Erythroblast (primary cell): ENCODE results near the gene MAP3K4.
"Not testable (repeated sequence)": the region's sequence is repeated elsewhere in the genome, so short reads cannot be mapped to it uniquely, and the experiment has no call there.

ENCODE experiments used
- DNase-seq, 2 experiments: peaks; one replicate each; lab custom pipeline; 2025; lab: John Stamatoyannopoulos, UW
- GATA1 ChIP-seq: IDR thresholded peaks from 2 replicates; pipeline ENCODE4 v1.6.1; 2011; ENCODE audit warnings: low read depth, mild to moderate bottlenecking, control low read depth, low read length, moderate library complexity
- POLR2A ChIP-seq: IDR thresholded peaks from 2 replicates; pipeline ENCODE4 v1.6.1; 2011; ENCODE audit warnings: mild to moderate bottlenecking, low read length

Gene MAP3K4

DNA sequence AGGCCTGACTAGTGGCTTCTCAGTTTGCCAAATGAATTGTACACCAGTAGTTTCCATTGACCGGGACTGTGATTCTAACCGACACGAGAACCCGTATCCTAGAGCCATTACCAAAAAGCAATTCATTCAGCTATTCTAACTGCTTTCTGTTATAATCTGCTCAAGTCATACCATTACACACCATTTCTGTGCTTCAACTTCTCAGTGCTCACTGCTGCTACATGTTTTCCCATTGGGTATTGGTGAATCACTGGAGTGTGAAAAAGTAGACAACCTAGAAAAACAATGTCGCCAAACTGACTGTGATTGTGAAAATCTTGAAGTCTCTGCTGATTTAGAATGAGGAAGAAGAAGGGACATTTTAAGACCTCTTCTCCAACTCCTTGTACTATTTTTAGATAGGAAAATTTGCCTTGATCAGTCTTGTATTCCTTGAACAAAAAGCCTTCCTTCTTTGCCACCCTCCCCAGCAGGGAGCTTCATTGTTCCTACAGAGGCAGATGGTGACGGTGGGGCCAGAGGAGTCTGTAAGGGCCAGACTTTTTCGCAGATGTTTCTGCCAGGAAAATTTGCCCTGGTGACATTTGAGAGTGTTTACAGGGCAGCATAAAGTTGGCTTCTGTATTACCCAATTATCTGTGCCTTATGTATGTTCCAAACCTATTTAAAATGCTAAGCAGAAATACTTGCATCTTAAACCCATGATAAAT is 31.7 kb upstream of the MAP3K4 start:
- DNase-seq: no peak
- TF ChIP-seq POLR2A: no peak
- TF ChIP-seq GATA1: no peak

DNA sequence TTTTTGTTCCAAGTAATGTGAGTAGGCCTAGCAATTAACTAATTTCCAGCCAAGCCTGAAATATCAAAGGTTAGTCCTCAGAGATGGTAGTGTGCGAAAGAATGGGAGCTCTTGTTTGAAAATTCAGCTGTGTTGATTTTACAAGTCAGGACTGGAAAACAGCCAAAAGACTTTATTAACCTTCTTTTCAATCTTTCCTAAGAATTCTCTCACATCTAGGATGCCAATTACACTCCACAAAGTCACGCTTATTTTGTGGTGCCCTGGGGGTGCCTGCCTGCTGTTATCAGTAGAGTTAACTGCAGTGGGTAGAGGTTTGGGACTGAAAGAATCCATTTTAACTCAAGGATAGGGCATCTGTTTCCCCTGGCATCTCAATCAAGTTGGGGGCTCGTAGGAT is 30.7 kb upstream of the MAP3K4 start:
- DNase-seq: no peak
- TF ChIP-seq POLR2A (no peak), GATA1 (no peak)

DNA sequence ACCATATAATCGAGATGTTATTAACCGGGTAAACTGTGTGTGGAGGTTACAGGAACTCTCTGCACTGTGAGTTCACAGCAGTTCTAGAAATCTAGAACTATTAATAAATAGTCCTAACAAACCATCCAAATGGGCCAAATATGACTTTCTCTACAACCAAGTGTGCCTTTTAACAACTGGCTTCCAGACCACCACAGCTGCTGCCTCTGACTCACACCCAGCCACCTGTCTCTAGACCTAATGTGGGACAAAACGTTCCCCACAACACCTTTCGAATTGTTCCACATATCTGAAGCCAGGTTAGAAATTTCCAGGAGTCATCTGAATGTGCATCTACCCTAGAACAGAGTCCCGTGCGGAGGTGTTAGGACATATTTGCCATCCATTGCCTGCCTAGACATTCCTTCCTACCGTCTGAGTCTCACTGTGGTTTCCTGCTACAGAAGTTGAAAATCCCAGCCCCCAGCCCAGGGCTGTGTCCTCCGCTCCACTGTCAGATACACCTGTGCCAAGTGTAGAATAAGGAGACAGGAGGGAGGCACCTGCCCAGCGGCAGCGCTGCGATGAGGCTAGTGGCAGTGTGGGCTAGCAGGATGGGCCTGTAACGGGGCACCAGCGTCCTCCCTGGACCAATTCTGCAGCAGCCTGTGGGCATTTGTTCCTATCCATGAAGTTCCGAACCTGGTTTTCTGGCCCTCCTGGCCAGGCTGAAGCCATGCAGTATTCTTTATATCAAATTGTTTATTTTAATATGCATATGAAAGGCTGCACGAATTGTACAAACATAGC is 28.5 kb upstream of the MAP3K4 start:
- no peak for DNase-seq
- no peak for TF ChIP-seq GATA1
- no peak for TF ChIP-seq POLR2A

- no peak for DNase-seq
- TF ChIP-seq POLR2A (no peak), GATA1 (no peak)
Measured at GRCh38 chr6:160963651-160964050, 27.9 kb upstream of the MAP3K4 start.

DNA sequence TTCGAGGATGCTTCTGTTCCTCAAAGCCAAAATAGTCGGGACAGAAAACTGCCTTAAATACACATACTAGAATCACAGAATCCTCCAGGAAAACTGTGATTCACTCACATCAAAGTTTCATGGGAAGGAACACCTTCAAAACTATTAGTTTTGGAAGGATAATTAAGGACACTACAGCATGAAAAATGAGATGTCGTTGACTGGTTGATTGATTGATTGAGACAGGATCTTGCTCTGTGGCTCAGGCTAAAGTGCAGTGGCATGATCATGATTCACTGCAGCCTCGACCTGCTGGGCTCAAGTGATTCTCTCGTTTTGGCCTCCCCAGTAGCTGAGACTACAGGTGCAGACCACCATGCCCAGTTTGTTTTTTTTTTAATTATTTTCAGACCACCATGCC is 25.7 kb upstream of the MAP3K4 start:
- DNase-seq: no peak
- TF ChIP-seq GATA1 (no peak), POLR2A (no peak)

DNA sequence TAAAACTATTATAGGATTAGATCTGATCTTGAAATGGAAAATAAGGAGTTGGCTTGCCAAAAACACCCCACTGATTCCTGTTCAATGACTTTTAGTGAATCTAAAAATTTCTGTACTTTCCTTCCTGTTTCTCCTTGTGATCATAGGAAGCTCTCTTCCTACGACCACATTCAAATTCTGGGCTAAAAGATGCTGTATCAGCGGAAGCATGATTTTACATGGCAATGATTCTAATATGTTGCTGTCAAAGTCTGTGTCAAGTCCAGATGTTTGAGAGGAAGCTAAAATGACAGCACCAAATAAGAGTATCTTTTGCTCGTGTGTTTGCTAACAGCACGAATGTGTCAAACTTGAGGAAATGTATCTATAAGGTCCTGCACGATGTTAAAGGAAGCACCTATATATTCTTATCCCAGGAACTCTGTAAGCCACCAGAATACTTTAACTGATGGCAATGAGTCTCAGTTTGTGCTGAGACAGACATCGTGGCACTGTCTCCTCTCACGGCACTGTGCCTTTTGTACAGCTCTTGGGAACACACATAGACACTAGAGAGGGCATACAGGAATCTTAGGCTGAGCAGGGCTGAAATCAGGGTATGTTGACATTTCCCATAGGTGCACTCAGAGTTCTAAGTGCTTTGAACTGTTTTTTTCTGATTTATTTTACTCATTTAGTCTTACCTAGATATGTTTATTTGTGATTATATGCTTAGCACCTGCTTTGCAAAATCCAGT is 24.9 kb upstream of the MAP3K4 start:
- TF ChIP-seq POLR2A (no peak), GATA1 (no peak)

GRCh38 chr6:160967351-160967750 is 24.2 kb upstream of the MAP3K4 start:
- DNase-seq: no peak
- TF ChIP-seq POLR2A (no peak), GATA1 (no peak)

More for the DNA sequence above, 24.9 kb upstream of the MAP3K4 start:
- no peak for DNase-seq

GRCh38 chr6:160967833-160968232 is 23.7 kb upstream of the MAP3K4 start:
- no peak for DNase-seq
- TF ChIP-seq GATA1: no peak
- TF ChIP-seq POLR2A: no peak

DNA sequence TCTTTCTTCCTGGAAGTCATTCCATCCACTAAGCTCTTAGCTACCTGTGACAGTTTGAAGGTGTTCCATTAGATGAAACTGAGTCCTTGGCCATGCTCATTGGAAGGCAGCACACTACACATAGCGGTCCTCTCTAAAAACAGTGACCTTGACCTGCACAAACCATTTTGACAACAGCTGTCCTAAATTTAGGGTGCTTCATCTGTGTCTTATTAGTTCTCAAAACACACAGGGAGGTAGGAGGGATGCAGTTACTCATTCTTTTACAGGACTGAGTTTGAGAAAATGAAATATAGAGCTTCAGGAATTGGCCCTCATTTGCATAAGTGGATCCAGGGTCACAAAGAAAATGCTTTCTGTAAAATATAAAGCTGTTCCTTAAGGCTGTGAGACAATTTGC is 20.4 kb upstream of the MAP3K4 start:
- TF ChIP-seq POLR2A (no peak), GATA1 (no peak)
- DNase-seq: no peak

DNA sequence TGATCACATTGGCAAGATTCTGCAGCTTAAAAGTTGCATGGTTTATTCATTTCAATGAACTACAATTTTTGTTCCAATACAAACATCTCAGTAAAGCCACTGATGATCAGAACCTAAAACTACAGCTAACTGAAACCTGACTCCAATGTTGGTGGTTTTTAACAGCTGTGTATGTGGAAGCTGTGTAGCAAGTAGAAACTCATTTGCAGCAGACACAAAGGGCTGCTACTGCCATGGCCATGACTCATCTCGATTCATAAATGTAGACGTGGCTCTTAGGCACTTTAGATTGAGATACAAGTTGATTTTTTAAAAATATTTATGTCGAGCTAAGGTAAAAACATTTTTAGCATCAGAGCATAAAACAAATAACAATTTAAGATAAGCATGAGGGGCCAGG is 19.5 kb upstream of the MAP3K4 start:
- TF ChIP-seq GATA1 (no peak), POLR2A (no peak)
- no peak for DNase-seq

- not testable (repeated sequence) for DNase-seq
Measured at GRCh38 chr6:160972594-160972993, 19.0 kb upstream of the MAP3K4 start.

DNA sequence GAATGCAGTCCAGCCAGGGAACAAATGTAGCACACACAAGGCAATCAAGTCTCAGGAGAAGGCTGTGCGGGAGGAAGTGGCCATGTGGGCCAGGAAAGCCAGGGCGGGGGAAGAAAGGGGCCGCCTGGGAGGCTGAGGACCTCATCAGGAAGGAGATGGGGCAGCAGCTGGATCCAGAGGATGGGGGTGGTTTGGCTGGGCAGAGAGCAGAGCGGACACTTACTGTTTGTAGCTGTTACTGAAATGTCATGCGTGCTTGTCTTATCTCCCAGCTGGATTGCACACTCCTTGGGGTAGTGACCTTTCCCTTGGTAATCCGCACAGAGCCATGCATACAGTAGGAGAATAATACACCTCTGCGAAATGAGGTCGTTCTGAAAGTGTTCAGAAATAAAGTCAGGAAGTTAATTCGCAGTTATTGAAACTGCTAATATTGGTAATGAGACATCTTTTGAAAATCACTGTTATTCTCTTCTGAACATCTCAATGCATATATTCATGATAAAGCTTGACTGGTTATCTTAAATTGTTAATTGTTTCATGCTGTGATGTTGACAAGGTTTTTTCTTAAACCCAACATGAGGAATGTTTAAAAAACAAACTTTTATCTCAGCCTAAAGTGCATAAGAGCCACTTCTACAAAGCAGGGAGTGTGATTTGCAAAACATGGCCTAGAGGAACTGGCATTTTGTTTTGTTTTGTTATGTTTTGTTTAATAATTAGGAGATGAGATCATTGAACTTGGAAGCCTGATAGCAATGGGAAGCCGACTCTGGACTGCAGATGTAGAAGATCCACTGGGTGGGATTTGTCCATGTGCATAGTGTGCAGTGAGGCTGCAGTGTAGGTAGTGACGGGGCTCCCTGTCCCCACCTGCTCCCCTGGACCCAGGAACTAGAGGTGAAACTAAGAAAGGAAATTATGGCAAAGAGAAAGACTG is 18.0 kb upstream of the MAP3K4 start:
- no peak for DNase-seq
- TF ChIP-seq GATA1: no peak
- no peak for TF ChIP-seq POLR2A

DNA sequence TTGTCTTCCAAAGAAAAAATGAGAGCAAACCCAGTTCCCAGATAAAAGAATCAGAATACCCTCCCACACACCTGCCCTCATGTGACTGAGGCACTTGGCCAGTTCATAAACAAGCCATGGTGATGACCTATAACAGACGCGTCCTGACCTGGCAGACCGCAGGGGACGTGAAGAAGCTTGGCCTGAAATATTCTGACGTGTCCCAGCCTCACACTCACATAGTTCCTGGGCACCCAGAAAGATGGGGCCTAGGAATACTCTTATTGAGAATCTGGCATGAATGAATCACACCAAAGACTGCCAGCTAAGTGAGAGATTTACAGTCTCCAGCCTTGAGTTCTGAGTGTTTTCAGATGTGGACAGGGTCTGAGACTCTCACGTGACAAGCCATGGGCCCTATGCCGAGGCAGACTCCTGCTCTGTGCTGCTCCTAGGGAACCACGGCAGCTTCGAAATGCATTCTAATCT is 17.2 kb upstream of the MAP3K4 start:
- TF ChIP-seq POLR2A (no peak), GATA1 (no peak)
- no peak for DNase-seq
